OCI-LY7 (cell line): ENCODE results near the gene APH1B. TPM values are rescaled to one million over a fixed set of nuclear protein-coding genes. Genes with fewer than 3 reads are reported as not detected.

Experiments used
- BruUV-seq: library from RNA; stranded (reverse); fragments of 400-500 nt; replicated peaks from 2 replicates; lab custom pipeline; 2021; lab: Mats Ljungman, UMichigan
- CTCF ChIA-PET: fragments of 300-600 bp; sonication (Branson Sonifier 250); formaldehyde crosslinking; loops from one replicate; lab custom pipeline; 2022; ENCODE audit warnings: antibody characterized with exemption; ENCODE audit not compliant: unreplicated experiment; lab: Charles Lee
- POLR2A ChIA-PET: fragments of 300-600 bp; sonication (Branson Sonifier 250); formaldehyde crosslinking; loops from one replicate; lab custom pipeline; 2022; ENCODE audit warnings: antibody characterized with exemption; lab: Charles Lee
- DNase-seq: peaks from one replicate; pipeline ENCODE4 v3.0.0-alpha.2; 2015; ENCODE audit warnings: low spot score
- H2AFZ ChIP-seq: fragments of 200-600 bp; sonication (generic), shearing (Covaris generic); 2 replicates; pipeline ENCODE4 v1.6.1; 2014; ENCODE audit warnings: mild to moderate bottlenecking, antibody characterized with exemption, low read length, moderate library complexity
- H3K27ac ChIP-seq: fragments of 200-600 bp; sonication (generic); 2 replicates; pipeline ENCODE4 v1.5.1; 2014; ENCODE audit warnings: mixed run types, low read depth, mild to moderate bottlenecking, moderate library complexity, low read length, inconsistent platforms; ENCODE audit not compliant: poor library complexity, severe bottlenecking
- H3K36me3 ChIP-seq: fragments of 200-600 bp; sonication (generic); 2 replicates; pipeline ENCODE4 v1.6.1; 2014; ENCODE audit warnings: mild to moderate bottlenecking, antibody characterized with exemption, low read length, moderate library complexity, mixed read lengths; ENCODE audit not compliant: insufficient read depth
- H3K4me1 ChIP-seq: fragments of 200-600 bp; sonication (generic); 2 replicates; pipeline ENCODE4 v1.5.1; 2014; ENCODE audit warnings: mild to moderate bottlenecking, low read length; ENCODE audit not compliant: insufficient read depth, poor library complexity, severe bottlenecking
- H3K4me2 ChIP-seq: fragments of 200-600 bp; sonication (generic); 2 replicates; pipeline ENCODE4 v1.6.1; 2014; ENCODE audit warnings: mild to moderate bottlenecking, low read length
- H3K4me3 ChIP-seq: fragments of 200-600 bp; sonication (generic); 2 replicates; pipeline ENCODE4 v1.5.1; 2014; ENCODE audit warnings: mild to moderate bottlenecking, low read depth, low read length; ENCODE audit not compliant: poor library complexity, severe bottlenecking
- H3K79me2 ChIP-seq: fragments of 200-600 bp; sonication (generic); 2 replicates; pipeline ENCODE4 v1.6.1; 2016; ENCODE audit warnings: low read depth, mild to moderate bottlenecking, low read length, moderate library complexity, mixed read lengths; ENCODE audit not compliant: insufficient read depth
- H3K9me2 ChIP-seq: fragments of 200-600 bp; sonication (generic); 2 replicates; pipeline ENCODE4 v1.6.1; 2016; ENCODE audit warnings: mild to moderate bottlenecking, low read length, mixed read lengths; ENCODE audit not compliant: insufficient read depth
- H3K9me3 ChIP-seq: fragments of 200-600 bp; sonication (generic); 2 replicates; pipeline ENCODE4 v1.6.1; 2014; ENCODE audit warnings: mild to moderate bottlenecking, mixed run types, low read length, mixed read lengths
- H4K20me1 ChIP-seq: fragments of 200-600 bp; sonication (generic); 2 replicates; pipeline ENCODE4 v1.6.1; 2014; ENCODE audit warnings: mild to moderate bottlenecking, antibody characterized with exemption, low read length, moderate library complexity, mixed read lengths; ENCODE audit not compliant: insufficient read depth
- EZH2phosphoT487 ChIP-seq: fragments of 200-600 bp; sonication (generic); IDR thresholded peaks from 2 replicates; pipeline ENCODE4 v1.6.1; 2018; ENCODE audit warnings: low read depth, borderline replicate concordance, mild to moderate bottlenecking, mixed run types, antibody characterized with exemption, low read length, moderate library complexity, mixed read lengths
- intact Hi-C: fragments of 100-400 bp; cut with micrococcal nuclease; formaldehyde crosslinking; loops from one replicate; pipeline ENCODE4 v1.10.0; 2022; ENCODE audit not compliant: unreplicated experiment
- total RNA-seq, 2 experiments: library from RNA; depleted of rRNA in 1 of 2; stranded (reverse); fragments of >200 nt in 1 of 2; shearing (Covaris generic) in 1 of 2; gene quantifications; 2 replicates each; pipeline ENCODE4 v1.2.3, GENCODE V29; 2014 to 2022
- TF ChIP-seq, protein P1 (sequence below): fragments of 200-600 bp; sonication (generic); conservative IDR thresholded peaks from 2 replicates; pipeline ENCODE4 v1.5.1; 2014; ENCODE audit warnings: mild to moderate bottlenecking, antibody characterized with exemption, low read length, moderate library complexity, mixed read lengths

APH1B gene
- total RNA-seq, 2 experiments from 2014 or later = 8.3 to 24.1 TPM

DNA sequence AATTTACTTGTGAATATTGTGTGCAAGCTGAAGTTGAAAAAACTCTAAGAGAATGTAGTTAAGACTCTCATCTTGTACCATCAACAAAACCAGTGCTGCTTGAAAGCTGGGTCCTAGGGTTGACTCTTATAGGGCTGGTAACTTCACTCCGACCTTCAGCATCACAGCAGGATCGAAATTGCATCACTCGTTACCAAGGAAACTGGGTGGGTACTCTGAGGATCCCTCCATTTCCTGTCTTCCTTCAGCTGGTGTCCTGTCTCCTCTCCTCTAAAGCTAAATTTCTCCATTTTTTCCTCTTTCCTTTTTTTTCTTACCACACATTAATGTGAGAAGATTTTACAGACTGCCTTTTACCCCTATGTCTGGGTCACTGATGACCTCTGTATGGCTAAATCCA, 3.0 kb upstream of the APH1B start:
- Histone ChIP-seq H3K9me2 (no peaks in the 10 kb centered on the region), H4K20me1 (no peaks in the 10 kb centered on the region), H3K27ac (no peak overlapping the region), H3K4me2 (no peak overlapping the region), H3K36me3 (no peaks in the 10 kb centered on the region), H3K4me1 (peaks cover 12% of the 10 kb centered on the region), H3K79me2 (no peaks in the 10 kb centered on the region), H3K9me3 (no peaks in the 10 kb centered on the region), H2AFZ (no peak overlapping the region), H3K4me3 (no peak overlapping the region)
- no peak for TF ChIP-seq EZH2phosphoT487
- TF ChIP-seq, protein P1, sequence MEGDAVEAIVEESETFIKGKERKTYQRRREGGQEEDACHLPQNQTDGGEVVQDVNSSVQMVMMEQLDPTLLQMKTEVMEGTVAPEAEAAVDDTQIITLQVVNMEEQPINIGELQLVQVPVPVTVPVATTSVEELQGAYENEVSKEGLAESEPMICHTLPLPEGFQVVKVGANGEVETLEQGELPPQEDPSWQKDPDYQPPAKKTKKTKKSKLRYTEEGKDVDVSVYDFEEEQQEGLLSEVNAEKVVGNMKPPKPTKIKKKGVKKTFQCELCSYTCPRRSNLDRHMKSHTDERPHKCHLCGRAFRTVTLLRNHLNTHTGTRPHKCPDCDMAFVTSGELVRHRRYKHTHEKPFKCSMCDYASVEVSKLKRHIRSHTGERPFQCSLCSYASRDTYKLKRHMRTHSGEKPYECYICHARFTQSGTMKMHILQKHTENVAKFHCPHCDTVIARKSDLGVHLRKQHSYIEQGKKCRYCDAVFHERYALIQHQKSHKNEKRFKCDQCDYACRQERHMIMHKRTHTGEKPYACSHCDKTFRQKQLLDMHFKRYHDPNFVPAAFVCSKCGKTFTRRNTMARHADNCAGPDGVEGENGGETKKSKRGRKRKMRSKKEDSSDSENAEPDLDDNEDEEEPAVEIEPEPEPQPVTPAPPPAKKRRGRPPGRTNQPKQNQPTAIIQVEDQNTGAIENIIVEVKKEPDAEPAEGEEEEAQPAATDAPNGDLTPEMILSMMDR = no peak
- DNase-seq = no peak
- CTCF ChIA-PET = no interaction called here
- no TSS peak for BruUV-seq
- intact Hi-C loops = no loop called here
- POLR2A ChIA-PET = interaction anchor here (0.6 to 1.1 kb wide), 2 partner anchors 35 to 78 kb away, joined by 3 read pairs; no protein-coding TSS in a partner anchor

- Histone ChIP-seq H3K9me3 (no peaks in the 10 kb centered on the region), H3K9me2 (no peaks in the 10 kb centered on the region), H3K27ac (peak overlapping the region; percentile 4), H4K20me1 (no peaks in the 10 kb centered on the region), H3K79me2 (no peaks in the 10 kb centered on the region), H3K4me3 (peak overlapping the region; percentile 68), H3K36me3 (peaks cover 6% of the 10 kb centered on the region; the same call in 1 of the 2 replicates), H3K4me2 (peak overlapping the region; percentile 82), H3K4me1 (peaks cover 12% of the 10 kb centered on the region), H2AFZ (peak overlapping the region; percentile 93)
- intact Hi-C loops = loop anchor here (2.0 to 5.0 kb wide), 4 partner anchors 86 to 229 kb away; partner anchors contain the start of genes LACTB and RPS27L
- BruUV-seq = TSS peak; percentile 69
- POLR2A ChIA-PET = interaction anchor here (0.7 to 2.4 kb wide), 5 partner anchors 10 to 119 kb away, joined by 3 to 8 read pairs (median 5); partner anchors contain the start of gene RPS27L
- DNase-seq = no peak
- CTCF ChIA-PET = interaction anchor here (1.4 kb wide), 1 partner anchor 12 kb away, joined by 4 read pairs; no protein-coding TSS in a partner anchor
- TF ChIP-seq, protein P1 = no peak
- no peak for TF ChIP-seq EZH2phosphoT487
These were observed 915 bp upstream of the APH1B start for GRCh38 chr15:63276342-63277037.
